ENCODE results near the gene PKN2. TPM values are rescaled to one million over a fixed set of nuclear protein-coding genes. Genes with fewer than 3 reads are reported as not detected.
"Not testable (repeated sequence)": the region's sequence is repeated elsewhere in the genome, so short reads cannot be mapped to it uniquely, and the experiment has no call there.

Gene PKN2
- polyA plus RNA-seq, 1 donor = 91.3 TPM

DNA sequence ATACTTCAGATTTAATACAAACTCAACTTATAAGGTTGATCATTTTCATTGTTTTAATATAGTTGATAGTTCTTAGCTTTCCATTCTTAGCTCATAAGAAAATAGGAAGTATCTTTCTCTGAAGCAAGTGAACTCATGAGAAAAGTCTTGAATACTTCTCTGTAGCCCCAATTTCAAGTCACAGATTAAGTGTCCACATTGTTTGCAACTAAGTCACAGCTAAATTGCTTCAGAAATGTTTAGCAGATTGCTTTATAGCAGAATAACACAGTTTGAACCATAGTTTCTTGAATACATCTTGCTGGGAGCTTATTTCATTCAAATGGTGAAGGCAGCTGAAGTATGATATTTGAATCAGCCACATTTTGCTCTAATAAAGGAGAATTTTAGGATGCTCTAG lies 10.6 kb upstream of the PKN2 start:
- DNase-seq = no peak

DNA sequence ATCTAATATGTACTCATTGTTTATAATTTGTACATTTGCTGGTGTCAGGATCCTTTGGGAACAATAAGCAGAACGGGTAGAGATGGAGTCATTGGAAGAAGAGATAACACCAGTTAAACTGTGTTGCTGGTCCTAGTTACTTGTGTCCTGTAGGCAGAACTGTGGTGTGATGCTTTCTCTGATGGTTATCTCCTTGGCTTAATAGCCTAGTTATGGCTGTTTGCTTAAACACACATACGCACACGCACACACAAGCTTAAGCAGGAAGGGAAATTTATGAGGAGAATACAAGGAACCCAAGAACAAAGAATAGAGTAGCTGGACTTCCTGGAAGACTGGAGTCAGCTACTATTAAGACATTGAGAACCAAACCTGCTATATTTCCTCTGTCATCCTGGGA lies 5.7 kb upstream of the PKN2 start:
- no peak for DNase-seq

DNA sequence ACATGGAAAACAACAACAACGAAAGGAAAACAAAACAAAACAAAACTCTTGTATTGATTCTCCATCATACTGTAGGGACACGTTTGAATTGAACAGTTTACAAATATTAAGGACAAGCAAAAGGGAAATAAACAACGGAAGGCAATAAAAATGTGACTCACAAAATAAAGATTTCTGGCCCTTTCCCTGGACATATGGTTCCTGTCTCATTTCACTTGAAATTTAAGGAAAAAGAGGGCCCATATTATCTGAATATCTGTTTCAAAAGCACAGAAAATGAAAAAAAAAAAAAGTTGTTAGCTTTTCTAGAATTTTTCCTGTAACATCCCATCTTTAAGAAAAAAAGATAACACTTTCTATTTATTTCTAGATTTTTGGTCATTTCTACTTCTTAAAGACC lies 3.6 kb upstream of the PKN2 start:
- no peak for DNase-seq

DNA sequence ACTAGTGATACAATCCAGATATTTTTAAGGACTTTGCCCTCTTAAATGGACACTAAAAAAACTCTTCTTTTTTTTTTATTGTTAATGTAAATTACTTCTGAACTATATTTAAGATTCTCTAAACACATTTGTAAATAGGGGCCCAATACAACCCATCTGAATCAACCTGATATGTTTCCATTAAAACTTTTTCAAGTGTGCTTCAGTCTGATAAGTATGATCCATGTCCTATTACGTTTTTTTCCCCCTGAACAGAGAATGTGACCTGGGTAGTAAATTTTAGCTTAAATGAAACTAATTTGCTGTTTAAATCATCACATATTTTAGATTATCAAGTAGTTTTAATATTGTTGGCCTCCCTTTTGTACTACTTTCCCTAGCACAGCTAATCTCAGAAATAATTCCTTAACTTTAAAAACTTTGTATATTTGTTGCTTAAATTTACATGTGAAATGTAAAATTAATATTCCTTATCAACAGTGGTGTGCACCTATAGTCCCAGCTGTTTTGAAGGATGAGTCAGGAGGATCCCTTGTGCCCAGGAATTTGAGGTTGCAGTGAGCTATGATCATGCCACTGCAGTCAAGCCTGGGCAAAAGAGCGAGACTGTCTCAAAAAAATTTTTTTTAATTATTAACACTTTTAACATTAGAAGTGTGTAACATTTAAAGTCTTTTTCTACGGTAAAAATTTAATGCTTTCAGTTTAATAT lies 3.0 kb upstream of the PKN2 start:
- no peak for DNase-seq

DNA sequence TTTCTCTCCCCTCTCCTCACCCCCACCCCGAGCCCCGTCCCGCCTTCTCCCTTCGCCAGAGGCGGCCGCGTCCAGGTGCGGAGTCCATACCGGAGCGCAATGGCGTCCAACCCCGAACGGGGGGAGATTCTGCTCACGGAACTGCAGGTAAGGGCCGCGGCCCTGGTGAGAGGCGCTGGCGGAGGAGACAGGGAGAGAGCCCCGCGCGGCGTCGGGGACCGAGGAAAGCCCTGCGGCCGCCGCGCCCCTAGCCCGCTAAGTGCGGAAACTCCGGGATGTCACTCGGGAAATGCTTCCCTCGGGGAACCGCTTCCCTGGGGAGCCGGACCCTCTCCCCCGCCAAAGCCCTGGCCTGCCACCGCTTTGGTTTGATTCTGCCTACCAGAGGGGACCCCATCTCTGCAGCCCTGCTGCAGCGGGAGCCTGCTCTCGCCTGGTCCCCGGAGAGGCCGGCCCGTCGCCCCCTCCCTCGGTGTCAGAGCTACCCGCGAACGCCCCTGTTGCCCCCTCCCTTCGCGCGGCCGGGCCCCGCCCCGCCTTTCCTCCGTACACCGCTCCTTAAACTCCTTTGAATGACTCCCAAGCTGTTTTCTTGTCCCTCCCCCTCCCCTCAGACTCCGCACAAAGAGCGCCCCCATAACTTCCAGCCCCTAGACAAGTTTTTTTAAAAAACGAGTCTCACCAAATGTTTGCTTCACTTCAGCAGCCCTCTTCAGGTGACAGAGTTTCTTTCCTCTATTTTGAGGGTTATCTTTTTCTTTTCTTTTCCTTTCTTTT lies 597 bp downstream of the PKN2 start:
- peak; percentile 73 for DNase-seq

DNA sequence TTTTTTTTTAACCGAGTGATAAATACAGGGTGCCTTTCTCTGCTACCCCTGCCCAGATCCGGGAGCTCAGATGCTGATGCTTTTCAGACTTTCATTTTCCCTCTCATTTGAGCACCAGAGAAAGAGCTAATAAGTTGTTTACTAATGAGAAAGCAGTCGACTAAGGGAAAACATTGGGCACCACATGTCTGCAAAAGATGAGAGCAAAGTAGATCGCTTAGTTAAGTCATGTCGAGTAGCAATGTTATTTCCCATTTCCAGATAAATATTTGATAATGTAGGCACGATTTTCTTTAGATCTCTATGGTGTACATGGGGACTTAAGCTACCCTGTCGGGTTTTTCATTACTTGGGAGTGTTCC lies 1.2 kb downstream of the PKN2 start:
- DNase-seq = no peak

DNA sequence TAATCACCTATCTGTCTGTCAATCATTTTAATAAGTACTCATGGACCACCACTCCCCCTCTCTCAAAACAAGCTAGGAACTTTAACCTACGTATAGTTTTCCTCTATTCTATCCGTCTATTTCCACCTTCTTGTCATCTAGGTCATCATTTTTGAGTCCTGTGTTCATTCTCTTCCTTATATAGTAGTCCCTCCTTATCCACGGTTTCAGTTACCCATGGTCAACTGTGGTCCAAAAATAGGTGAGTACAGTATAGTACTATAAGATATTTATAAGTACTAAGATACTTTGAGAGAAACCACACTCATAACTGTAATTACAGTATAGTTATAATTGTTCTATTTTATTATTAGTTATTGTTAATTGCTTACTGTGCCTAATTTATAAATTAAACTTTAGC lies 7.5 kb downstream of the PKN2 start:
- no peak for DNase-seq

DNA sequence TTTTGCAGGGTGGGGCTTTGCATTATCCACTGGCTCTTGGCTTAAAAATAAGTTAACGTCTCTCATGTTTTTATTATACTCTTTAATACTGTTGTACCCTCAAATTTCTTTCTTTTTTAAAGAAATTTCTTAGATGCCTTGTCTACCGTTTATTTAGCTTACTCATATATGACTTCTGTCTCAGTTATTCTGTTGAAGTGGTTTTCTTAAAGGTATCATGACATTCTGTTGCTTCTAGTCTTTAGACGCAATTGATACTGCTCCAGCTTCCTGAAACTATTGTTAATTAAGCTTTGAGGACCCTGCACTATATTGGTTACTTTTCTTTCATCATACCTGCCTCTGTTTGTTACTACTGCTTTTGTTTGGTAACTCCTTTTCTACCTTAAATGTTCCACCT lies 11.7 kb downstream of the PKN2 start:
- DNase-seq = no peak

DNA sequence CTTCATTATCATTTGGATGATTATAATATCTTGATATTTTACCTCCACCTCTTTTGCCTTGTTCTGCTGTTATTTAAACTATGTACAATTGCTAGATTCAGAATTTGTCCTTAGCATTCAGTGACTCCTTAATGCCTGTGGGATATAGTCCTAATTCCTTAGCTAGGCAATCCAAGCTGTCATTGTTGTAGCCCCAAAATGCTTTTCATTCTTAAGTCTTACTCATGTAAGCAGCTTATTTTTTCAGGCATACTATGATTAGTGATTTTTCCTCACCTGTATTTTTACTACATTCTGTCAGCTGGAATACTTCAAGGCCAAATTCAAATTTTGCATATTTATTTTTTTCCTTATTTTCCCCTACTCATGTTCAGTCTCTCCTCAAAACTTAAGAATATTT lies 13.4 kb downstream of the PKN2 start:
- DNase-seq = no peak

DNA sequence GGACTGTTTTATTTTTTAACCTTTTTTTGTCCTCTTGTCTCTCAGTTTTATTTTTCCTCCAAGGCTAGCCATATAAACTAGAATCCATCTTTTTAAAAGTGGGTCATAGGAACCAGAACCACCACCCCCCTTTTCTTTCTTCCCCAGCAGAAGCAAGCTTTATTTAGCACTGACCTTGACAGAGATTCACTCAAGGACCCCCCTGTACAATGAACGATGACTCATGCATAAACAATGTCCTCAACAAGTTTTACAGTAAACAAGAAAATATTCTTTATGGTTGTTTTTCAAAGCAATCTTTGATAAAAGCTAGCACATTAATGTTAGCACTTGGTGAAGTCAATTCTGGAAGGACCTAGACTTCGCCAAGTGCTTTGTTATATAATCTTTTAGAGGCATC lies 14.1 kb downstream of the PKN2 start:
- no peak for DNase-seq

DNA sequence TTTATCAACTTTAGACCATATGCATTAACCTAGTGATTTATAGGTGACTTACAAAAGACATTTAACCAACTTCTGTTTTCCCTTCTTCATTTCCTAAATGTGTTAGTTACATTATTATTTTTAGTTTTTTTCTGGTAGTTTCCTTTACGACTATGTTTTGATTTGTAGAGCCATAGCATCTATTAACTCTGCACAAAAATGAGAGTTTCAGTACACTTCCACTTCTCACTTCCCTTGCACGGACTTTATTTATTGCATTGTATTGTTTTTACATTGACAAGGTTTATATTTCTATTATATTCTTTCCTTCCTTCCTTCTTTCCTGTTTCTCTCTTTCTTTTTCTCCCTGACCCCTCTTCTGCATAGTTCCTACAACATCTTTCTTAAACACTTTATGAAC lies 14.7 kb downstream of the PKN2 start:
- no peak for DNase-seq

DNA sequence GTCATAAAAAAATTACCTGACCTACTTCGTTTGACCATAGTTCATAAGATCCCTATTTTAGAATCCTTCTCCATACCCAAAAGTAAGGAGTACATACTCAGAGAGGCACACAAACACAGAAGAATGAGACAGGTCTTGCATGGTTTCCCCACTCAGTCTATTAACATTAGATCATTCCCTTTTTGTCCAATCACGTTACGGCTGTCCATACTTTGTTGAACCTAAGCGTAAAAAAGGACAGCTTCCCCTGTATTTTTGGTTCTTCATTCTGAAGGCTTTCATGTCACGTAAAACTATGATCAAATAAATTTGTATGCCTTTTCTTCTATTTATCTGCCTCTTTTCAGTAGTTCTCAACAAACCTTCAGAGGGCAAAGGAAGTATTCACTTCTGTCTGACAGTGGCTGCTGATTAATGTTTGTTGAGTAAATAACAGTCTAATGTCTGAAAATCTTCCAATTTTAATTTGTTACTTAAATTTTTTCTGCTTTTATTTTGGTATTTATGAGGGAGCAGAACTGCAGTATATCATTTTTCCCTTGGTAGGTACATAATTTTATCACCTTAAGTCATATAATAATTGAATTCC lies 16.4 kb downstream of the PKN2 start:
- DNase-seq = no peak

DNA sequence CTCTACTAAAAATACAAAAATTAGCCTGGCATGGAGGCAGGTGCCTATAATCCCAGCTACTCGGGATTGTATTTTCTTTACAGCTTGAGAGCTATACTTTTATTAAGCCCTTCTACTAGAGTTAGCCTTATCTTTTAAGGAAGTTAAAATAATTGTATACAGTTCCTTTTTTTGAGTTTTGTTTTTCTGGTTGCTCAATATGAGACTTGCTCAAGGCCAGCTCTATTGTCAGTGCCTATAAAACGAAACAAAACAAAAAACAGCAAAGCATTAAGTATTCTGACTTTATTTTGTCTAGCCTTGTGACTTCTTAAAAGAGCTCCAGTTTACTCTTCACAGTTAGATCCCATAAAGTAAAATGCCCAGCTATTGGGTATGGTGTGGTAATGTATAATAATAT lies 17.2 kb downstream of the PKN2 start:
- no peak for DNase-seq

DNA sequence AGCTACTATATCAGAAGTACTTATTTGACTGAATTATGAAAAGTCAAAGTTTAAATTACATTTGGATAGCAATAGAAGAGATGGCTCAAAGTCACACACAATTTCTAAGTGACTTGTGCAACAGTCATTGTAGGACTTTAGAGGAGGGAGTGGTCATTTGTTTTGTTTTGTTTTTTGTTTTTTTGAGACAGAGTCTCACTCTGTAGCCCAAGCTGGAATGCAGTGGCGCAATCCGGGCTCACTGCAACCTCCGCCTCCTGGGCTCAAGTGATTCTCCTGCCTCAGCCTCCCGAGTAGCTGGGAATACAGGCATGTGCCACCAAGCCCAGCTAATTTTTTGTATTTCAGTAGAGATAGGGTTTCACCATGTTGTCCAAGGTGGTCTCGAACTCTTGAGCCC lies 17.7 kb downstream of the PKN2 start:
- not testable (repeated sequence) for DNase-seq

DNA sequence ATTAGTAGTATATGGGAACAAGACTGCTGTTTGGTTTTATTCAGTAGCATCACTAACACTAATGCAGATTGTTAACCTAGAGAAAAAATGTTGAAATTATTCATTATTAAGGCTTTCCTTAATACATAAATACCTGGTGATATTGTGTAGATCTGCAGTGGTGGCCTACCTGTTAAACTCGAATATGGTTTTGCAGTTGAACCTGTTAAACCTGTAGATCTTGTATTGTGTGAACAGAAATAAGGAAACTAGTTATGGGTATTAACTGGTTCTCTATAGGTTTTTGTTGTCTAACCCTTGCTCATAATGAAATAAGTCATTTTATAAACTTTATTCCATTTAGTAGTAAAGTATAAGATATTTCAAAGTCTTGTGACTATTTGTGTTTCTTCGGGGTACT lies 23.9 kb downstream of the PKN2 start:
- DNase-seq = no peak

DNA sequence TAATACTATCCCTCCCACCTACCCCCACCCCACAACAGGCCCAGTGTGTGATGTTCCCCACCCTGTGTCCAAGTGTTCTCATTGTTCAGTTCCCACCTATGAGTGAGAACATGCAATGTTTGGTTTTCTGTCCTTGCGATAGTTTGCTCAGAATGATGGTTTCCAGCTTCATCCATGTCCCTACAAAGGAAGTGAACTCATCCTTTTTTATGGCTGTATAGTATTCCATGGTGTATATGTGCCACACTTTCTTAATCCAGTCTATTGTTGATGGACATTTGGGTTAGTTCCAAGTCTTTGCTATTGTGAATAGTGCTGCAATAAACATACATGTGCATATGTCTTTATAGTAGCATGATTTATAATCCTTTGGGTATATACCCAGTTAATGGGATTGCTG lies 28.8 kb downstream of the PKN2 start:
- not testable (repeated sequence) for DNase-seq

DNA sequence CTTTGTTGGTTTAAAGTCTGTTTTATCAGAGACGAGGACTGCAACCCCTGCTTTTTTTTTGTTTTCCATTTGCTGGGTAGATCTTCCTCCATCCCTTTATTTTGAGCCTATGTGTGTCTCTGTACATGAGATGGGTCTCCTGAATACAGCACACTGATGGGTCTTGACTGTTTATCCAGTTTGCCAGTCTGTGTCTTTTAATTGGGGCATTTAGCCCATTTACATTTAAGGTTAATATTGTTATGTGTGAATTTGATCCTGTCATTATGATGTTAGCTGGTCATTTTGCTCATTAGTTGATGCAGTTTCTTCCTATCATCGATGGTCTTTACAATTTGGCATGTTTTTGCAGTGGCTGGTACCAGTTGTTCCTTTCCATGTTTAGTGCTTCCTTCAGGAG lies 32.5 kb downstream of the PKN2 start:
- DNase-seq = not testable (repeated sequence)

DNA sequence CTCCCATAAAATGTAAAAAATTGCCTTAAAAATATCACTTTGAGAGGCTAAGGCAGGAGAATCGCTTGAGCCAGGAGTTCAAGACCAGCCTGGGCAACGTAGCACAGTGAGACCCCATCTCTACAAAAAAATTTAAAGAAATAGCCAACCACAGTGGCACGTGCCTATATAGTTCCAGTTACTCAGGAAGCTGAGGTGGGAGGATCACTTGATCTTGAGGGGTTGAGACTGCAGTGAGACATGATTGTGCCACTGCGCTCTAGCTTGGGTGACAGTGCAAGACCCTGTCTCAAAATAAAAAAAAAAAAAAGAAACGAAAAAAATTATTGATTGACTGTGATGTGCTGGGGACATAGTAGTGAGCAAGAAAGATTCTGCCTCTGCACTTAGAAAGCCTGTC lies 38.4 kb downstream of the PKN2 start:
- no peak for DNase-seq

DNA sequence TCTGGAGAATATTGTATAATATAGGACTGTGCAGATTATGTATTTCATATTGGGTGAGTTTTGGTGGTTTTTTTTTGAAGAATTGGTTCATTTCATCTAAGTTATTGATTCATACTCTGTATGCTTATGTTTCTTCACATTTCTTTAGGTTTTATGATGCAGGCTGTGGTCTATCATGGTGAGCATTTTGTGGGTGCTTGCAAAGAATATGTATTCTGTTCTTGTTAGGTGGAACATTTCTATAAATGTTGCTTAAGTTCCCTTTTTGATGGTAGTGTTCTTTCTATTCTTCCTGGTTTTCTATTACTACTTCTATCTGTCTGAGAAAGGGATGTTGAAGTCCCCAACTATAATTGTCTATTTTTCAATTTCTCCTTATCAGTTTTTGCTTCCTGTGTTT lies 42.6 kb downstream of the PKN2 start:
- DNase-seq = no peak

DNA sequence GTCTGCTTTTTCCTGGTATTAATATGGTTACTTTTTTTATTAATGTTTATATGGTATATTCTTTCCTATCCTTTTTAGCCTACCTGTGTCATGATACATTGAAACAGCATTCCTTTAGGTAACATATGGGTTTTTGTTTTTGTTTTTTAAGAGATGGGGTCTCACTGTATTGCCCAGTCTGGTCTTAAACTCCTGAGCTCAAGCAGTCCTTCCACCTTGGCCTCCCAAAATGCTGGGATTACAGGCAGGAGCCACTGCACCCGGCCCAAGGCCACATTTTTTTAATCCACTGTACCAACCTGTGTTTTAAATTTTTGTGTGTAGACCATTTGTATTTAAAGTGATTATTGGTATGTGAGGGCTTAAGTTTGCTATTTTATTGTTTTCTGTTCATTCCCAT lies 43.1 kb downstream of the PKN2 start:
- no peak for DNase-seq

DNA sequence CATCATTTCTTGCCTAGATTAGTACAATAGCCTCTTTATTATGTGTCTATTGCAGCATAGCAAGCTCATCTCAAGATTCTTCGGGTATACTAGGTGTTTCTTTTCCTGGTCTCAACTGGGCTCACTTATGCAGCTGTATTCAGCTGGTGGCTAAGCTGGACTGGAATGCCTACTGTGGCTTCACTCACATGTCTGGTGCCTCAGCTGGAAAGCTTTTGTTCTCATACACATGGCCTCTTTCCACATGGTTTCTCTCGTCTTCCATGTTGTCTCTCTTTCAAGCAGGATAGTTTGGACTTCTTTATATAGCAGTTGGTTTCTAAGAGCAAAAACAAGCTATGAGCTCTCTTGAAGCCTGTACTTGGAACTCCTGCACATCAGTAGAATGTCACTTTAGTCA lies 45.2 kb downstream of the PKN2 start:
- no peak for DNase-seq

DNA sequence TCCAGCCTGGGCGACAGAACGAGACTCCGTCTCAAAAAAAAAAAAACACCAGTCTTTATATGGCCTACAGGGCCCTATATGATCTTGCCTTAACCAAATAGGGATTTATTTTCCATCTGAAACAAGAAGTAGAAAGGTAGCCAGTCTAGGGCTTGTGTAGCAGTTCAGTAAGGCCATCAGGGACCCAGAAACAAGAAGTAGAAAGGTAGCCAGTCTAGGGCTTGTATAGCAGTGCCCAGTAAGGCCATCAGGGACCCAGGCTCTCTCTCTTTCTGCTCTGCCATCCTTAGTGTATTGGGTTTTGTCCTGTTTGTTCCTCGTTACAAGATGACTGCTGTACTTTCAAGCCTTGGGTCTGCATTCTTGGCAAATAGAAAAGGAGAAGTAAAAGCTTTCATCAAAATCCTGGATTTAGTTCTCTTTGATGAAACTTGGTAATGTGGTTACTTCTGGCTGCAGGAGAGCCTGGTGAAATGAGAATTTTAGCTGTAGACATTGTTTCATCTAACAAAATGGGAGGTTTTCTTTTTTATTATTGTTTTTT lies 46.1 kb downstream of the PKN2 start:
- DNase-seq = no peak

DNA sequence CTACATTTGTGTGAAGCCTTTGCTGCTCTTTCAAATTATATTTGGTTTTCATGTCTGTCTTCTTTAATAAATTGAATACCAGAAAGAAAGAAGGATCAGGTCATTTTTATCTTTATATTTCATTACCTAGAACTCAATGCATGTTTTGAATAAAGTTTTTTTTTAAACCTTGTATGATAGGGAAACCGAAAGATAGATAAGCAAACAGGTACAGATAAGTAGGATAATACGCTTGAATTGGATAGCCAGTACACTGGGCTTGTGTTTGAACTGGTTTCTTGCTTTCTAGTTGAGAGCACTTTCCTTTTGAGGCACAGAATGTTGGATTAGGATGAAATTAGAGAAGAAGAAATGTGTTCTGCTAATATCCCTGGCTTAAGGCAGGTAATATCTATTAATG lies 46.9 kb downstream of the PKN2 start:
- no peak for DNase-seq

Data from left kidney (tissue), 2 donors.